ENCODE results near the gene CHEK2. TPM values are rescaled to one million over a fixed set of nuclear protein-coding genes. Genes with fewer than 3 reads are reported as not detected.

Gene CHEK2
- total and polyA plus RNA-seq, 10 of the 15 experiments (the other 5 are each of a cell fraction or from before 2014, with no cell fraction given): 15.7 to 59.7 (median 22.7) TPM

DNA sequence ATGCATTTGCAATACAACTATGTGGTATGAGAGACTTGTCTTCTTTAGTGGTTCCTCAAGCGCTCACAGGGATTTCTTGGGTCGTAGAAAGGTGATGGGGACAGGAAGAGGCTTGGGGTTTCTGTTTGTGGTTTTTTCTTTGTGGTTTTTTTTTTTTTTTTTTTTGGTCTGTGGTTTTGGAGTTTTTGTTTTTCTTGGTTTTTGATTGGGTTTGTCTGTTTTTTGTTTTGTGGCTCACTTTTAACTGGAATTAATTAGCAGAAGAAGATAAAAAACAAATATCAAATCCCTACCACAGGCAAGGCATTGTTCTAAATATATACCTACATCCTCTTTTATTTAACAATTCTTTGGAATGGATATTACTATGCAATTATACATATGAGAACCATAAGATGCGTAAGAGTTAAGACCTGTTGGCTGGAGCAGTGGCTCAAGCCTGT, 67.5 kb downstream of the CHEK2 start (continued):
- TF ChIP-seq, protein P1, sequence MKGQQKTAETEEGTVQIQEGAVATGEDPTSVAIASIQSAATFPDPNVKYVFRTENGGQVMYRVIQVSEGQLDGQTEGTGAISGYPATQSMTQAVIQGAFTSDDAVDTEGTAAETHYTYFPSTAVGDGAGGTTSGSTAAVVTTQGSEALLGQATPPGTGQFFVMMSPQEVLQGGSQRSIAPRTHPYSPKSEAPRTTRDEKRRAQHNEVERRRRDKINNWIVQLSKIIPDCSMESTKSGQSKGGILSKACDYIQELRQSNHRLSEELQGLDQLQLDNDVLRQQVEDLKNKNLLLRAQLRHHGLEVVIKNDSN (IDR thresholded peaks at IDR 0.05; ENCODE audit: borderline replicate concordance, extremely low read length, insufficient read depth, low read depth, low read length): no peak
- peak; percentile 81; the same call in 1 of the 2 replicates for TF ChIP-seq FOXM1 (IDR thresholded peaks at IDR 0.05; ENCODE audit: low read depth, low read length)
- TF ChIP-seq, protein P2, sequence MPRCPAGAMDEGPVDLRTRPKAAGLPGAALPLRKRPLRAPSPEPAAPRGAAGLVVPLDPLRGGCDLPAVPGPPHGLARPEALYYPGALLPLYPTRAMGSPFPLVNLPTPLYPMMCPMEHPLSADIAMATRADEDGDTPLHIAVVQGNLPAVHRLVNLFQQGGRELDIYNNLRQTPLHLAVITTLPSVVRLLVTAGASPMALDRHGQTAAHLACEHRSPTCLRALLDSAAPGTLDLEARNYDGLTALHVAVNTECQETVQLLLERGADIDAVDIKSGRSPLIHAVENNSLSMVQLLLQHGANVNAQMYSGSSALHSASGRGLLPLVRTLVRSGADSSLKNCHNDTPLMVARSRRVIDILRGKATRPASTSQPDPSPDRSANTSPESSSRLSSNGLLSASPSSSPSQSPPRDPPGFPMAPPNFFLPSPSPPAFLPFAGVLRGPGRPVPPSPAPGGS (IDR thresholded peaks at IDR 0.05; ENCODE audit: borderline replicate concordance, insufficient read depth, low read depth, low read length, poor library complexity, severe bottlenecking): no peak
- TF ChIP-seq IKZF2 (IDR thresholded peaks at IDR 0.05): peak; percentile 92 to 94
- peak in 1 of 2 experiments; percentile 66; a peak in 1 of 4 replicates for TF ChIP-seq EP300 (IDR thresholded peaks at IDR 0.05; ENCODE audit: borderline replicate concordance in 1 of 2, control insufficient read depth in 1 of 2, low read depth in 2 of 2, low read length in 2 of 2)
- no peak for TF ChIP-seq GATAD2B (conservative IDR thresholded peaks at IDR 0.05; ENCODE audit: low read depth)
- TF ChIP-seq, protein P3, sequence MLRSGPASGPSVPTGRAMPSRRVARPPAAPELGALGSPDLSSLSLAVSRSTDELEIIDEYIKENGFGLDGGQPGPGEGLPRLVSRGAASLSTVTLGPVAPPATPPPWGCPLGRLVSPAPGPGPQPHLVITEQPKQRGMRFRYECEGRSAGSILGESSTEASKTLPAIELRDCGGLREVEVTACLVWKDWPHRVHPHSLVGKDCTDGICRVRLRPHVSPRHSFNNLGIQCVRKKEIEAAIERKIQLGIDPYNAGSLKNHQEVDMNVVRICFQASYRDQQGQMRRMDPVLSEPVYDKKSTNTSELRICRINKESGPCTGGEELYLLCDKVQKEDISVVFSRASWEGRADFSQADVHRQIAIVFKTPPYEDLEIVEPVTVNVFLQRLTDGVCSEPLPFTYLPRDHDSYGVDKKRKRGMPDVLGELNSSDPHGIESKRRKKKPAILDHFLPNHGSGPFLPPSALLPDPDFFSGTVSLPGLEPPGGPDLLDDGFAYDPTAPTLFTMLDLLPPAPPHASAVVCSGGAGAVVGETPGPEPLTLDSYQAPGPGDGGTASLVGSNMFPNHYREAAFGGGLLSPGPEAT (IDR thresholded peaks at IDR 0.05; ENCODE audit: low read depth): peak; percentile 76
- no peak for TF ChIP-seq SREBF1 (IDR thresholded peaks at IDR 0.05; ENCODE audit: low read length)
- peak; percentile 100 for TF ChIP-seq RUNX3 (IDR thresholded peaks at IDR 0.05; ENCODE audit: low read length)
- peak; percentile 72; the same call in 1 of the 2 replicates for TF ChIP-seq MTA3 (IDR thresholded peaks at IDR 0.05; ENCODE audit: borderline replicate concordance, low read length)
- TF ChIP-seq TCF7 (IDR thresholded peaks at IDR 0.05; ENCODE audit: borderline replicate concordance): peak; percentile 32; the same call in 1 of the 2 replicates
- peak; percentile 18; the same call in 1 of the 2 replicates for TF ChIP-seq JUNB (IDR thresholded peaks at IDR 0.05)
- TF ChIP-seq TBL1XR1 (IDR thresholded peaks at IDR 0.05; ENCODE audit: low read depth, low read length): peak; percentile 62; the same call in 1 of the 2 replicates
- peak; percentile 73 for TF ChIP-seq MTA2 (IDR thresholded peaks at IDR 0.05; ENCODE audit: low read depth)
- peak; percentile 63 for TF ChIP-seq NR2F1 (conservative IDR thresholded peaks at IDR 0.05)
- TF ChIP-seq, protein P4, sequence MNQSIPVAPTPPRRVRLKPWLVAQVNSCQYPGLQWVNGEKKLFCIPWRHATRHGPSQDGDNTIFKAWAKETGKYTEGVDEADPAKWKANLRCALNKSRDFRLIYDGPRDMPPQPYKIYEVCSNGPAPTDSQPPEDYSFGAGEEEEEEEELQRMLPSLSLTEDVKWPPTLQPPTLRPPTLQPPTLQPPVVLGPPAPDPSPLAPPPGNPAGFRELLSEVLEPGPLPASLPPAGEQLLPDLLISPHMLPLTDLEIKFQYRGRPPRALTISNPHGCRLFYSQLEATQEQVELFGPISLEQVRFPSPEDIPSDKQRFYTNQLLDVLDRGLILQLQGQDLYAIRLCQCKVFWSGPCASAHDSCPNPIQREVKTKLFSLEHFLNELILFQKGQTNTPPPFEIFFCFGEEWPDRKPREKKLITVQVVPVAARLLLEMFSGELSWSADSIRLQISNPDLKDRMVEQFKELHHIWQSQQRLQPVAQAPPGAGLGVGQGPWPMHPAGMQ (IDR thresholded peaks at IDR 0.05; ENCODE audit: borderline replicate concordance): peak; percentile 84
- peak; percentile 48; the same call in 1 of the 2 replicates for TF ChIP-seq MEF2A (IDR thresholded peaks at IDR 0.05; ENCODE audit: insufficient read depth, low read depth, low read length)
- peak; percentile 96 for TF ChIP-seq NFIC (IDR thresholded peaks at IDR 0.05; ENCODE audit: low read depth, low read length)
- no peak for TF ChIP-seq ZBED1 (IDR thresholded peaks at IDR 0.05; ENCODE audit: borderline replicate concordance)
- no peak for TF ChIP-seq HCFC1 (IDR thresholded peaks at IDR 0.05; ENCODE audit: low read length)
- 0 out of 2 replicates have a peak, but pooled peaks have one; percentile 25 for TF ChIP-seq BCL11A (IDR thresholded peaks at IDR 0.05; ENCODE audit: low read depth, low read length)
- TF ChIP-seq, protein P5, sequence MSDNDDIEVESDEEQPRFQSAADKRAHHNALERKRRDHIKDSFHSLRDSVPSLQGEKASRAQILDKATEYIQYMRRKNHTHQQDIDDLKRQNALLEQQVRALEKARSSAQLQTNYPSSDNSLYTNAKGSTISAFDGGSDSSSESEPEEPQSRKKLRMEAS (IDR thresholded peaks at IDR 0.05; ENCODE audit: low read depth, low read length): no peak

Measured in GM12878 (cell line).